Thyroid gland (tissue), 4 donors: ENCODE measurements around the gene ACSBG1.

ENCODE experiments used
- CTCF ChIP-seq, 6 experiments: fragments of 200-600 bp in 3 of 6; fragments of 450-650 bp in 3 of 6; sonication (generic) in 3 of 6; IDR thresholded peaks; one replicate each; pipeline ENCODE4 v1.5.1; 2016 to 2019; ENCODE audit warnings: antibody characterized with exemption in 6 of 6, mild to moderate bottlenecking in 2 of 6, inconsistent platforms in 1 of 6, moderate library complexity in 1 of 6
- POLR2A ChIP-seq, 2 donors: fragments of 450-650 bp; IDR thresholded peaks; one replicate each; pipeline ENCODE4 v1.6.1; 2017; ENCODE audit warnings: antibody characterized with exemption in 2 of 2, mild to moderate bottlenecking in 2 of 2, moderate library complexity in 1 of 2

DNA sequence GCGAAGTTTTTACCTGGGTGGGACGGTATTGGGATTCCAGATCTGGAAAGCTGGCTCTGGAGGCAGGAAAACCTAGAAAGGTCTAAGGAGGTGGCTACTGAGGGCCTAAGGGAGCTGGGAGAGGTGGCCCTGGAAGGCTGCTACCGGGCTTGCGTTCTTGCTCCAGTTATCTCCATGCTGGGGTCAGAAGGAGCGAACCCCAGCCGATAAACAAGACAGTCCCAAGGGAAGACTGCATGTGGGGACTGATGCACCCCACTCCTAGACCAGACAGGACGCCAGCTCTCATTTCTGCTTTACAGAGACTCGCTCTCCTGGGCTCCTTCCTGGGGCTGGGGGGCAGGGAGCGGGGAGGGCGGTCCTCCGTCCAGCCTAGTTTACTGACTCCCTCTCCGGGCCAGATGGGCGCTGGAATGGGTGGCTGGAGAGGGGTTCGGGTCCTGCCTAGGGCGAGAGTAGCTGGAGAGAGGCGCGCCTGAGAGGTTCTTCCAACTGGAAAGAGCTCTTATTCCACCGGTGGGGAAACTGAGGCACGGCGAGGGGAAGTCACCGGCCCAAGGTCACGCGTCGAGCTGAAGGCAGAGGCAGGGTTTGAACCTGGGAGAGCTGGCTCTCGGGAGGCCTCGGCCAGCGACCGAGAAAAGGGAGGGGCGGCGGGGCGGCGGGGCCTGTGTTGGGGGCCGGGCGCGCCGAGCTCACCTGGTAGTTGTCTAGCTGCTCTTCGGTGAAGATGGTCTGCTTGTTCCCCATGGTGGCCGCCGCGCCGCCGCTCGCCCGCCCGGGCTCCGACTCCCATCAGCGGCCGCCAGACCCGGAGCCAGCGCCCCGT is 103.7 kb downstream of the ACSBG1 start:
- TF ChIP-seq CTCF (IDR thresholded peaks at IDR 0.05) (no peak), POLR2A (IDR thresholded peaks at IDR 0.05) (no peak)
